Hematopoietic multipotent progenitor cell (in vitro differentiated cells): ENCODE data around the gene NKX2-3. TPM values are rescaled to one million over a fixed set of nuclear protein-coding genes. Genes with fewer than 3 reads are reported as not detected.

Source experiments
- DNase-seq, 3 donors: peaks; one replicate each; pipeline ENCODE4 v3.0.0-alpha.2; 2011 to 2015; ENCODE audit warnings: low read depth in 2 of 3, low spot score in 2 of 3
- total RNA-seq: library from RNA; depleted of rRNA; stranded (reverse); fragments of >200 nt; gene quantifications from one replicate; pipeline ENCODE4 v1.2.3, GENCODE V29; 2012

NKX2-3 gene
- 15.1 TPM for total RNA-seq

GRCh38 chr10:99532687-99533495, at the start of gene NKX2-3:
TSS of gene NKX2-3 (plus strand) at chr10:99532942. CDS start at chr10:99533132, 190 bp downstream.
- DNase-seq: peak in 2 of 3 donors; percentile 95 to 96

DNA sequence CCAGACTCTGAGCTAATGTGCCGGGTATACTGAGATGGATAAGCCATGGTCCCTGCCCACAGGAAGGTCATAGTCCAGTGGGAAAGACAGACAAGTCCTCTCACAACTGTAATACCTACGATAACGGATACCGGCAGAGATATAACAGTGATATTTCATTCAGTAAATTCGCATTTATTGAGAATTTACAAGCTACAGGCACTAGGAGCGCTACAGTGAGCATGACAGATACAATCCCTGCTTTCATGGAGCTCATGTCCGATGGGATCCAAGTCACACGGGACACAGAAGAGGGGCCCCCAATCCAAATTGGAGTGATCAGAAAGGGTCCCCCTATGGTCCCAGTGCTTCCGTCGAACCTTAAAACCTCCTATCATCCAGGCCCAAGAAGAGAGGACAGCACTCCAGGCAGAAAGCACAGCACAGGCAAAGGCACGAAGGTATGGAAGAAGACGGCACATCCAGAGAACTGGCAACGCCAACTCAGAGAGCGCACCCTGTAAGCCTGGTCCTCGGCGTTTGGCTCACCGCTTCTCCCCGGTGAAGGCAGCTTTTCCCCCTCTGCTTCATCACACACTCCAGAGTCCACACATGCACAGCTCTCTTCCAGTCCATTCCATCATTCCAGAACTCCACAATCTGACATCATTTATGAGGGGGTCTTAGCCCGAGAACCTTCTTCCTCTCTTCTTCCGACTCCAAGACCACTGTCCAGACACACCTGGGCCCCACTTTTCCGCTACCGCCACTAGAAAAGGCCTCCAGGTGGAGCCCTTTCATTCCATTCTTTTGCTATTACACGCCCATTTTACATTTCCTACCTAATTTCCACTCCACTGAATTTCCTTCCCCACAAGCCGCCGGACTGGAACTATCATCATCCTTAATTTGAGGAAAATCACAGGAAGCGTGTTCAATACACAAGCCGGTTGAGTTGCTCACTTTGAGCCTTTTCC, 47.8 kb upstream of the NKX2-3 start:
- DNase-seq: peak in 1 of 3 donors; percentile 33

GRCh38 chr10:99487125-99487807, 45.5 kb upstream of the NKX2-3 start:
- DNase-seq: no peak

DNA sequence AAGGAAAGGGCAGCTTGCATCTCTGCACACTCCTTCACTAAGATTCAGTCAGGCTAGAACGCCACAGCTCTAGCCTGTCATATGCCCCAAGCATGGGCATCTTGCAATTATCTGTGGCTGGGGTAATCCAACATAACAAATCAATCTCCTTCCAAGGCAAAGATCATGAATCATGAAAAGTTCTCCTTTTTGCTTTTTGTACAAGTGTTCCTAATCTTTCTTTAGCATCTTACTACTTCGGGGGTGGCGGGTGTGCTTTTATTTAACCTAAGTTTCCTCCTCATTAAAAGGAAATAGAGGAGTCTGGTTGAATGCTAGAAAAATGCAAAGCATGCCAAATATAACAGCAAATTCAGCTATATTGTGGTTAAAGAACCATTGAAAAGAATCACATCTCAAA, 43.5 kb upstream of the NKX2-3 start:
- peak in 1 of 3 donors; percentile 68 for DNase-seq

GRCh38 chr10:99497343-99498025, 35.3 kb upstream of the NKX2-3 start:
- no peak for DNase-seq

- no peak for DNase-seq
Measured at GRCh38 chr10:99506416-99506815, 26.3 kb upstream of the NKX2-3 start.

DNA sequence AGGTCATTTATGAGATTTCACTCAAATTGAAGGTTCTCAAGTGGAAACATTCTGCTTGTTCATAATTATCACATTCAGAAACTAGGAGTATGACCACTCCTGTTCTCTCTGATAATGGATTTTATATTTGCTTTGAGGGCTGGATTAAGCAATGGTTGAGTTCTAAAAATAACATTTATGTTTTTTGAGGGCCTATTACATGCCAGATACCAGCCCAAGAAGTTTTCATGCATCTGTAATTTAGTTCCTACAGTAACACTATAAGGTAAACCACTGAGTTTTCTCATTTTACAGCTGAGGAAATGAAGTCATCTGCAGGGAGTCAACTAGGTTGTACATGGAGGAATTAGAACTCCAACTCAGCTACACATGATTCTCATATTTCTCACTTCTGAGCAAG, 25.5 kb upstream of the NKX2-3 start:
- DNase-seq: no peak

DNA sequence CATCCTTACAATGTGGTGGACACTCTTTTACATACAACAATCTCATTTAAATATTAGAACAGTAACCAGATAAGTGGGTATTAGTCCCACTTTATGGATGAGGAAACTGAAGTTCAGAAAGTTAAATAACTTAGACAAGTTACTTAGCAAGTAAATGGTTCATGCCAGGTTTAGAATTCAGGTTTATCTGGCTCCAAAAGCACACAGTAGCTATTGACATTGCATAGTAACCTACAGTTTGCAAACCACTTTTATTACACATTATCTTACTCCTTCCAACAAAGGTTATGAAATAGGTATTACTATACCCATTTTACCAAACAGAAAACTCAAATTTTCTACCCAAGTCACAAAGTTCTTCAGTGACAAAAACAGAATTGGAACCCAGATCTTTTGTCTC, 19.7 kb upstream of the NKX2-3 start:
- no peak for DNase-seq

DNA sequence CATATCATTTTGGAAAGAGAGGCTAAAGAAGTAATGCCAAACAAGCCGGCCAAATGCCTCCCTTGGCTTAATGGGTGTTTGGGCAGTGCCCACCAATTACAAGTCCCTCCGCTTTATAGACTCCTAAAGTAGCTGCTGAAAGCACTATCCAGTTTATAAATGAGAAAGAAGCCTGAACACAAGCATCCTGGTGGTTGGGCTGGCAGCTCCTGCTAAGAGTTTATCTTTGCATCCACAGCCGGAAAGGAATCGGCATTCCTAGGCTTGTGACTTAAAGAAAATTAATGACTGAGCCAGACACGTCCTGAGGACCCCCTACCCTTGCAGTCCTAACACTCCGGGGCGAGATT, 13.1 kb upstream of the NKX2-3 start:
- no peak for DNase-seq

- peak in 2 of 3 donors; percentile 72 to 78 for DNase-seq
Measured at GRCh38 chr10:99520040-99520846, 12.5 kb upstream of the NKX2-3 start.

GRCh38 chr10:99520847-99521764, 11.6 kb upstream of the NKX2-3 start:
- no peak for DNase-seq

GRCh38 chr10:99521765-99522469, 10.8 kb upstream of the NKX2-3 start:
- no peak for DNase-seq

DNA sequence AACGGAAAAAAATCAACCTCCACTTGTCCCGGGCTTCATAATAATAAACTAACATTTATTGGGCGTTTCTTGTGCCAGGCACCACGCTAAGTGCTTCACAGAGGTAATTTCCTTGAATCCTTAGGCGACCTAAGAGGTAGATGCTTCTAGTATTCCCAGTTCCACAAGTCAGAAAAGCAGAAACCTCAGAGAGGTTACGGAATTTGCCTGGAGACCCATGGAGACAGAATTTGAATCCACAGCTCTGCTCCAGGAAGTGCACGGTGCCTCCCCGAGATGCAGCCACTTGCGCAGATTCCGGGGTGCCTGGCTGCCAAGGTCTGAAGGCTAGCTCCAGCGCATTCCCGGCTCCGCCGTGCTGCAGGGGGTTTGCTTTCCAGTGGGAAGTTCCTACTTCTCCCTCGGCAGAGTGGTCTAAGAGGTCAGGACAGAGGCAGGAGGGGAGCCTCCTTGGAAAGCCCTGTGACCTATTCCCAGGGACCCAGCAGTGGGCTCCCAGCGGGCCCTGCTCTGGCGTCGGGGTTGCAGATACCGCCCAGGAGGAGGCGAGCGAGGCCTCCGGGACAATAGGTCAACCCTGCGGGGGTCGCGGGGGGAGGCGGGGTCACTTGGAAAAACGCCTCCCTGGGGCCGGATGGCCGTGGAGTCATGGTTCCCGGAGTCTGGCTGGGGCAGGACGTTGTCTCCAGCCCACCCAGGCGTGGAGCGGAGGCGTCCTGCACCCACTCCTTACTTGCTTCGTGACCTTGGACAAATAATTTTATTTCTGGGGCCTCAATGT, 10.1 kb upstream of the NKX2-3 start:
- DNase-seq: peak in 1 of 3 donors; percentile 32

GRCh38 chr10:99523251-99523773, 9.4 kb upstream of the NKX2-3 start:
- peak in 2 of 3 donors; percentile 63 to 71 for DNase-seq

GRCh38 chr10:99524050-99524666, 8.6 kb upstream of the NKX2-3 start:
- no peak for DNase-seq

- no peak for DNase-seq
Measured at GRCh38 chr10:99524736-99525380, 7.9 kb upstream of the NKX2-3 start.
